Adrenal gland (tissue), 5 donors: ENCODE results near the gene ADCY5.

Experiments used
- CTCF ChIP-seq, 6 experiments: fragments of 450-650 bp in 4 of 6; fragments of 200-600 bp in 2 of 6; sonication (generic) in 1 of 6; IDR thresholded peaks; 1 replicate in 5 of 6; 2 replicates in 1 of 6; pipeline versions ENCODE4 v1.5.1 to v1.8.0; 2016 to 2021; ENCODE audit warnings: antibody characterized with exemption in 6 of 6, mild to moderate bottlenecking in 2 of 6, moderate library complexity in 1 of 6
- POLR2A ChIP-seq, 2 donors: fragments of 450-650 bp; IDR thresholded peaks; one replicate each; pipeline ENCODE4 v1.6.1; 2017; ENCODE audit warnings: antibody characterized with exemption in 2 of 2, mild to moderate bottlenecking in 2 of 2, moderate library complexity in 1 of 2
- donor health status: DM: no; HTN: no; CAD: no.

DNA sequence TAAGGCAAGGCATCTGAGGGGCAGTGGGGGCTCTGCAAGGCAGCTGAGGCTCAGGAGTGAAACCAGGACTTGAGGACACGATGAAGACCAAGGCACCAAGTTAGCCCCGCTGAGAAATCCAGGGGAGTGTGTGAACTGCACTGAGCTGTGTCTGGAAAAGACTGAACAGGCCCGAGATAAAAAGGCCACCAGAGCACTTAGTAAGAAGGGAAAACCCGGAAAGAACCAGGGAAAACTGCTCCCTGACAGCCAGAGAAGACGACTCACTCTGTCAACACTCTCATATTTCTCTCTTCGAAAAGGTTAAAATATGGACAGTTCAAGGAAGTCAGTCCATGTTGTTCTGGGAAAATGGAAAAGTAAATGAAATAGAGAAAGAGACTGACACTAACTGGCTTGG lies 138.1 kb downstream of the ADCY5 start:
- TF ChIP-seq CTCF (IDR thresholded peaks at IDR 0.05), result no peak
- no peak for TF ChIP-seq POLR2A (IDR thresholded peaks at IDR 0.05)
